HepG2 (cell line): ENCODE measurements around the gene GHRL. TPM values are rescaled to one million over a fixed set of nuclear protein-coding genes. Genes with fewer than 3 reads are reported as not detected.

Experiments
- CENPX ChIP-seq: sonication (generic); formaldehyde crosslinking; IDR thresholded peaks from 2 replicates; pipeline ENCODE4 v1.9.0; 2021; ENCODE audit warnings: mild to moderate bottlenecking, missing genetic modification reagents, moderate library complexity
- HNRNPUL1 ChIP-seq: fragments of 200-400 bp; formaldehyde crosslinking; IDR thresholded peaks from 2 replicates; pipeline ENCODE4 v1.6.1; 2017; ENCODE audit warnings: low read depth, mild to moderate bottlenecking, low read length, moderate library complexity
- MAF1 ChIP-seq: sonication (generic); formaldehyde crosslinking; IDR thresholded peaks from 2 replicates; pipeline ENCODE4 v1.5.0; 2020; ENCODE audit warnings: missing genetic modification reagents, borderline replicate concordance
- MYPOP ChIP-seq: sonication (generic); formaldehyde crosslinking; IDR thresholded peaks from 2 replicates; pipeline ENCODE4 v1.8.1; 2023; ENCODE audit warnings: mild to moderate bottlenecking, moderate library complexity, missing genetic modification reagents
- SMAD9 ChIP-seq: sonication (generic); formaldehyde crosslinking; IDR thresholded peaks from 2 replicates; pipeline ENCODE4 v1.5.1; 2020; ENCODE audit warnings: mild to moderate bottlenecking, missing genetic modification reagents
- SRY ChIP-seq: sonication (generic); formaldehyde crosslinking; IDR thresholded peaks from 2 replicates; pipeline ENCODE4 v1.8.0; 2022; ENCODE audit warnings: mild to moderate bottlenecking, missing genetic modification reagents
- THAP9 ChIP-seq: sonication (generic); formaldehyde crosslinking; IDR thresholded peaks from 2 replicates; pipeline ENCODE4; 2020; ENCODE audit warnings: missing genetic modification reagents, mild to moderate bottlenecking, borderline replicate concordance
- ZBTB25 ChIP-seq: IDR thresholded peaks from 2 replicates; pipeline ENCODE4 v1.6.1; 2018; ENCODE audit warnings: missing genetic modification reagents
- ZNF337 ChIP-seq: sonication (generic); formaldehyde crosslinking; IDR thresholded peaks from 2 replicates; pipeline ENCODE4 v1.5.1; 2020; ENCODE audit warnings: missing genetic modification reagents, low read depth, mild to moderate bottlenecking, borderline replicate concordance
- ZNF629 ChIP-seq: sonication (generic); formaldehyde crosslinking; conservative IDR thresholded peaks from 2 replicates; pipeline ENCODE4 v1.5.0; 2020; ENCODE audit warnings: missing genetic modification reagents
- ZNF646 ChIP-seq: sonication (generic); formaldehyde crosslinking; IDR thresholded peaks from 2 replicates; pipeline ENCODE4 v1.9.0; 2021; ENCODE audit warnings: mild to moderate bottlenecking, missing genetic modification reagents
- ZNF670 ChIP-seq: sonication (generic); formaldehyde crosslinking; IDR thresholded peaks from 2 replicates; pipeline ENCODE4 v1.8.0; 2022; ENCODE audit warnings: mild to moderate bottlenecking, missing genetic modification reagents, borderline replicate concordance
- polyA plus RNA-seq, 8 experiments: library from polyadenylated mRNA; depleted of rRNA in 3 of 8; stranded (reverse) in 7 of 8; unstranded in 1 of 8; fragments of >200 nt; fragmentation: Illumina TruSeq in 4 of 8; extraction: Trizol in 4 of 8; gene quantifications; 2 replicates each; pipeline versions ENCODE4 v1.2.1 to v1.2.3, GENCODE V29; 2011 to 2016; ENCODE audit warnings: low read depth in 4 of 8, missing spikeins in 1 of 8, mixed read lengths in 1 of 8; ENCODE audit not compliant: insufficient read depth in 1 of 8
- total RNA-seq, 5 experiments: library from RNA; depleted of rRNA; stranded (reverse); fragments of >200 nt; fragmentation: Illumina TruSeq; extraction: Trizol; gene quantifications; 2 replicates each; pipeline ENCODE4 v1.2.3, GENCODE V29; 2016; ENCODE audit warnings: low read depth in 1 of 5

The GHRL gene
- total and polyA plus RNA-seq, 2 of the 13 experiments (the other 11 are each of a cell fraction or from before 2014, with no cell fraction given): 0.09 TPM; not detected in 1

GRCh38 chr3:10248984-10249748 lies 43.6 kb downstream of the GHRL start (continued):
- peak; percentile 99 for TF ChIP-seq THAP9 (CRISPR knock-in tag)
- no peak for TF ChIP-seq ZNF337 (CRISPR knock-in tag)
- TF ChIP-seq SMAD9 (CRISPR knock-in tag): no peak
- TF ChIP-seq ZBTB25 (CRISPR knock-in tag): no peak
- no peak for TF ChIP-seq ZNF629 (CRISPR knock-in tag)
- TF ChIP-seq ZNF670: no peak
- no peak; the same call in 1 of the 2 replicates for TF ChIP-seq SRY
- TF ChIP-seq MAF1 (CRISPR knock-in tag): no peak
- TF ChIP-seq MYPOP (CRISPR knock-in tag): no peak
- TF ChIP-seq ZNF646 (CRISPR knock-in tag): no peak
- no peak for TF ChIP-seq CENPX (CRISPR knock-in tag)
- no peak for TF ChIP-seq HNRNPUL1
